Keratinocyte (primary cell): Measurements from ENCODE around the gene SUFU.

ENCODE experiments used
- CTCF ChIP-seq, 3 experiments: IDR thresholded peaks in 1 of 3; conservative IDR thresholded peaks in 1 of 3; optimal IDR thresholded peaks in 1 of 3; 2 replicates in 2 of 3; 3 replicates in 1 of 3; pipeline versions ENCODE3 to v1.5.1; 2011; ENCODE audit warnings: low read length in 3 of 3, mild to moderate bottlenecking in 3 of 3, moderate library complexity in 2 of 3, control low read depth in 1 of 3, inconsistent platforms in 1 of 3; ENCODE audit not compliant: insufficient read depth in 2 of 3; ENCODE audit errors: extremely low read depth in 1 of 3
- EZH2 ChIP-seq: IDR thresholded peaks from one replicate; pipeline ENCODE4 v1.6.1; 2012; ENCODE audit warnings: inconsistent platforms, mild to moderate bottlenecking, low read length, moderate library complexity

- TF ChIP-seq CTCF (optimal IDR thresholded peaks at IDR 0.05 in 1 of 3, IDR thresholded peaks at IDR 0.05 in 1 of 3, conservative IDR thresholded peaks at IDR 0.05 in 1 of 3; ENCODE audit: extremely low read depth in 1 of 3, insufficient read depth in 2 of 3, low read length in 3 of 3) (peak in 2 of 3 experiments; percentile 48 to 51), EZH2 (no peak)
These were observed 141.0 kb downstream of the SUFU start for GRCh38 chr10:102644646-102645387.
